Pancreas (tissue), 10 donors: ENCODE measurements around the gene GLTP. TPM values are rescaled to one million over a fixed set of nuclear protein-coding genes. Genes with fewer than 3 reads are reported as not detected.

Source experiments
- ATAC-seq, 4 donors: fragments of 200-7000 bp; cut with Tn5 transposase; one replicate each; pipeline versions ENCODE4 v1.8.0 to v1.9.1; 2020; ENCODE audit warnings: mild to moderate bottlenecking in 4 of 4, moderate library complexity in 4 of 4
- DNase-seq, 6 donors: peaks; one replicate each; pipeline ENCODE4 v3.0.0-alpha.2; 2020
- FAIRE-seq: peaks from 2 replicates; lab custom pipeline; 2012; peaks lifted over from hg19 to GRCh38; lab: Jason Lieb, UNC
- H3K27ac ChIP-seq, 4 donors: fragments of 200-600 bp; sonication (generic); 1 replicate in 3 of 4; 2 replicates in 1 of 4; pipeline versions ENCODE4 v1.5.0 to v1.8.0; 2020
- H3K27me3 ChIP-seq, 4 donors: fragments of 200-600 bp; one replicate each; pipeline ENCODE4 v1.8.0; 2021
- H3K36me3 ChIP-seq, 3 donors: fragments of 200-600 bp; sonication (generic) in 1 of 3; one replicate each; pipeline versions ENCODE4 v1.5.0 to v1.8.0; 2020 to 2021
- H3K4me1 ChIP-seq, 3 donors: fragments of 200-600 bp; one replicate each; pipeline ENCODE4 v1.8.0; 2021
- H3K4me3 ChIP-seq, 4 donors: fragments of 200-600 bp; sonication (generic) in 2 of 4; one replicate each; pipeline versions ENCODE4 v1.5.0 to v1.8.0; 2020 to 2021
- H3K9me3 ChIP-seq, 4 donors: fragments of 200-600 bp; one replicate each; pipeline ENCODE4 v1.8.0; 2021
- WGBS, 2 donors: extraction: QIAGEN DNeasy Blood & Tissue Kit; methylation state at CpG; one replicate each; pipeline ENCODE4 v1.1.7; 2013; 5-methylcytosine and 5-hydroxymethylcytosine counted together
- intact Hi-C, 3 donors: fragments of 100-400 bp; cut with DNase I; formaldehyde crosslinking; loops; one replicate each; pipeline versions ENCODE4 v1.11.1 to v1.14.2; 2022
- polyA plus RNA-seq, 2 donors: library from polyadenylated mRNA; stranded (reverse); fragments of 200-250 nt; gene quantifications; one replicate each; pipeline ENCODE4 v1.2.3, GENCODE V29; 2013
- total RNA-seq, 6 donors: library from RNA; stranded (reverse); fragmentation: NEBNext Ultra II Directional in 4 of 6; extraction: Animal tissue kit (Norgen Biotek cat#: 25700) in 4 of 6; gene quantifications; one replicate each; pipeline versions ENCODE4 v1.2.1 to v1.2.4, GENCODE V29; 2021 to 2023
- TF ChIP-seq, protein P1 (sequence below), 4 donors: fragments of 200-600 bp; sonication (generic) in 3 of 4; IDR thresholded peaks; one replicate each; pipeline versions ENCODE4 v1.5.0 to v1.8.0; 2021; ENCODE audit warnings: antibody characterized with exemption in 4 of 4
- donor health status: healthy with polysubstance abuse.
- donor health status: DM: no; HTN: no; CAD: no; lungs with moderate emphysema.
- donor health status: DM: no; HTN: no; CAD: no.
- donor health status: control.
- donor health status: control.
- donor health status: Bipolar disorder and iron deficiency.
- donor health status: DM: yes; HTN: yes; CAD: no.
- donor health status: DM: no; HTN: no; CAD: no.
- donor health status: DM: no; HTN: no; CAD: no.
- donor health status: DM: yes; HTN: yes; CAD: no.

The GLTP gene
- total and polyA plus RNA-seq, 8 donors: 14.7 to 24.9 (median 16.8) TPM

DNA sequence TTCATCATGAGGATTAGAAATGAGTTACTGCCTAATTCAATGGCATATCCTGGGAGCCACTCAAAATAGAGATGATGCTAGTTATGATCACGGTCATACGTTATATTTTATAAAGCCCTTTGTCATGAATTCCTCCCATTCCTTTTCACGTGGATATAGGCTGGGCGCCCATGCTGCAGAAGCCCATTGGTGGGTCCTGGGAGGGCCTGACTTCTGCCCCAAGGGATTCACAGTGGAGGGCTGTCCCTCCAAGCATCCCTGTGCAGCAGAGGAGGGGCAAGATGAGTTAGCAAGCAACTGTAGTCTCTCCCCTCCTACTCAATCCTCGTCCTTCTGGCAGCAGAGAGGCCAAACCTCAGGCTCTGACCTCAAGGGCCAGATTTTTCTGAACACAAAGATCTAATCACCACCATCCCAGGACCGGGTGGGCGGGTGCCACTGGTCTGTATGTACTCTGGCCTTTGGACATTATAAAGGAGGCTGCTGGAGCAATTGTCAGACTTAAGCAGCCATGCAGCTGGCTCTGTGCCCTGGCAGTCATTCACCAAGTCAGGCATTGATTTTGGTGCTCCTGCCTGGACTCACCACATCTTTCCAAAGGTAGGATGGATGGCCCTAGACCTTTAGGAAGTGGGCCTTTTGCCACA, 8.6 kb downstream of the GLTP start:
- Histone ChIP-seq H3K4me3 (no peak overlapping the region), H3K9me3 (no peaks in the 10 kb centered on the region), H3K27ac (no peak overlapping the region), H3K36me3 (no peaks in the 10 kb centered on the region), H3K4me1 (peaks cover 0 to 6% (median 3%) of the 10 kb centered on the region in 3 donors), H3K27me3 (no peaks in the 10 kb centered on the region)
- ATAC-seq (peak in 1 of 4 donors; percentile 22), DNase-seq (peak in 1 of 6 donors; percentile 37), FAIRE-seq (no peak)
- TF ChIP-seq, protein P1, sequence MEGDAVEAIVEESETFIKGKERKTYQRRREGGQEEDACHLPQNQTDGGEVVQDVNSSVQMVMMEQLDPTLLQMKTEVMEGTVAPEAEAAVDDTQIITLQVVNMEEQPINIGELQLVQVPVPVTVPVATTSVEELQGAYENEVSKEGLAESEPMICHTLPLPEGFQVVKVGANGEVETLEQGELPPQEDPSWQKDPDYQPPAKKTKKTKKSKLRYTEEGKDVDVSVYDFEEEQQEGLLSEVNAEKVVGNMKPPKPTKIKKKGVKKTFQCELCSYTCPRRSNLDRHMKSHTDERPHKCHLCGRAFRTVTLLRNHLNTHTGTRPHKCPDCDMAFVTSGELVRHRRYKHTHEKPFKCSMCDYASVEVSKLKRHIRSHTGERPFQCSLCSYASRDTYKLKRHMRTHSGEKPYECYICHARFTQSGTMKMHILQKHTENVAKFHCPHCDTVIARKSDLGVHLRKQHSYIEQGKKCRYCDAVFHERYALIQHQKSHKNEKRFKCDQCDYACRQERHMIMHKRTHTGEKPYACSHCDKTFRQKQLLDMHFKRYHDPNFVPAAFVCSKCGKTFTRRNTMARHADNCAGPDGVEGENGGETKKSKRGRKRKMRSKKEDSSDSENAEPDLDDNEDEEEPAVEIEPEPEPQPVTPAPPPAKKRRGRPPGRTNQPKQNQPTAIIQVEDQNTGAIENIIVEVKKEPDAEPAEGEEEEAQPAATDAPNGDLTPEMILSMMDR (IDR thresholded peaks at IDR 0.05): no peak
- intact Hi-C loops: no loop called here
- WGBS, 2 donors: 72 to 73% methylated on average over 7 of the region's 7 CpGs

GRCh38 chr12:109870648-109871047, 9.7 kb downstream of the GLTP start:
- Histone ChIP-seq H3K27ac (no peak overlapping the region), H3K36me3 (no peaks in the 10 kb centered on the region), H3K4me1 (peaks cover 5 to 12% (median 8%) of the 10 kb centered on the region in 3 donors), H3K27me3 (no peaks in the 10 kb centered on the region), H3K9me3 (no peaks in the 10 kb centered on the region), H3K4me3 (no peak overlapping the region)
- ATAC-seq (no peak), DNase-seq (no peak), FAIRE-seq (no peak)
- WGBS, 2 donors: 78 to 90% methylated on average over 2 of the region's 2 CpGs
- TF ChIP-seq, protein P1 (IDR thresholded peaks at IDR 0.05): no peak
- intact Hi-C loops: no loop called here

DNA sequence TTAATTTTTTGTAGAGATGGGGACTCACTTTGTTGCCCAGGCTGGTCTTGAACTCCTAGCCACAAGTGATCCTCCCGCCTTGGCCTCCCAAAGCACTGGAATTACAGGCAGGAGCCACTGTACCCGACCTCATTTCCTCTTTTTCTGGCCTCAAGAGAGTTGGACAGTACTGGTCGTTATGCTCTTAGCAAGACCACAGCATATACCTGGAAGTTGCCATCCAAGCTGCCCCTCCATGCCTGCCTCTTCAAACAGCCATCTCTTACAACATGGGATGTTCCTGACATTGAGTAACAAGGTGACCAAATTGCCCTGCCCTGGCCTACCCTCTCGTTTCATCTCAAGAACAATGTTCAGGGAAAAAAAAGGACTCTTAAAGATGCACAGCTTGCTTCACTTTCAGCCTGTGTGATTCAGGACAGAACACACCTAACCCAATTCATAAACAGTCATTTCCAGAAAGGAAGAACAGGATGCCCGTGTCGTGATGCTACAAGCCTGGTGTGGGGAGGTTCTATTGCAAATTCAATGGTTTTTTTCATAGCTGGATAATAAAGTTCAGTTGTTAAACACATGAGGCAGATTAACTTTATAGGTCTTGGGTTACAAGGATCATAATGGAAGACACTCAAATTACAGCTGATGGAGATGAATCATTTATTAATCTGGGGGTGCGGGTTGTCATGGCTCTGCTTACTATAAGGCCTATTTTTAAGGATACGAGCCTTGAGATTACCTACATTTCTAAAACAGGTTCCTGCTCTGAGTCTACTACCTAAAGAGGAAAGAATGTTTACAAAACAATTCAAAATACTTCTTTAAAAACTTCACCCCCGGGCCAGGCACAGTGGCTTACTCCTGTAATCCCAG, 11.9 kb downstream of the GLTP start:
- no peak for ATAC-seq
- FAIRE-seq: no peak
- 88 to 93% methylated on average over 9 of the region's 9 CpGs for WGBS, 2 donors
- DNase-seq: no peak
- H3K4me1 ChIP-seq: peaks cover 25 to 31% (median 26%) of the 10 kb centered on the region in 3 donors
- TF ChIP-seq, protein P1 (IDR thresholded peaks at IDR 0.05): no peak
- H3K36me3 ChIP-seq: no peaks in the 10 kb centered on the region
- no peak overlapping the region for H3K27ac ChIP-seq
- no peaks in the 10 kb centered on the region for H3K27me3 ChIP-seq
- no peaks in the 10 kb centered on the region for H3K9me3 ChIP-seq
- intact Hi-C loops: no loop called here
- no peak overlapping the region for H3K4me3 ChIP-seq

- no peak for FAIRE-seq
- peak in 2 of 6 donors; percentile 35 for DNase-seq
- peak; percentile 42 to 67 (median 66) for ATAC-seq
Measured at GRCh38 chr12:109864916-109865315, 15.4 kb downstream of the GLTP start.

More at GRCh38 chr12:109864916-109865315, 15.4 kb downstream of the GLTP start:
- H3K4me1 ChIP-seq: peaks cover 25 to 31% (median 26%) of the 10 kb centered on the region in 3 donors
- H3K9me3 ChIP-seq: no peaks in the 10 kb centered on the region
- TF ChIP-seq, protein P1 (IDR thresholded peaks at IDR 0.05): no peak
- H3K4me3 ChIP-seq: peak overlapping the region in 1 of 4 donors; percentile 17
- intact Hi-C loops: no loop called here
- no peaks in the 10 kb centered on the region for H3K36me3 ChIP-seq
- WGBS, 2 donors: 15 to 28% methylated on average over 3 of the region's 3 CpGs
- H3K27ac ChIP-seq: peak overlapping the region; percentile 70 to 87 (median 82)
- H3K27me3 ChIP-seq: no peaks in the 10 kb centered on the region
